Loucy (cell line): Measurements from ENCODE around the gene INO80C.

ENCODE experiments used
- CTCF ChIP-seq: fragments of 200-600 bp; sonication (generic); conservative IDR thresholded peaks from 2 replicates; pipeline ENCODE4 v1.5.1; 2014; ENCODE audit warnings: mild to moderate bottlenecking, antibody characterized with exemption, low read length
- EZH2phosphoT487 ChIP-seq: fragments of 200-600 bp; IDR thresholded peaks from 2 replicates; pipeline ENCODE4 v1.6.1; 2018; ENCODE audit warnings: antibody characterized with exemption, mild to moderate bottlenecking, moderate library complexity, borderline replicate concordance

- TF ChIP-seq CTCF (no peak), EZH2phosphoT487 (no peak)
These were observed 19.0 kb upstream of the INO80C start for GRCh38 chr18:35516789-35517188.
